SK-N-SH (cell line): Measurements from ENCODE around the gene NELFA. TPM values are rescaled to one million over a fixed set of nuclear protein-coding genes. Genes with fewer than 3 reads are reported as not detected.

Experiments used
- CTCF ChIA-PET: fragments of 300-600, 350-600 bp; formaldehyde crosslinking; extraction: SDS; loops from one replicate; lab custom pipeline; 2021; lab: Yijun Ruan, JAX
- POLR2A ChIA-PET: fragments of 350-600 bp; sonication (Branson Sonifier 250); formaldehyde crosslinking; extraction: SDS; loops from one replicate; lab custom pipeline; 2020; ENCODE audit warnings: antibody characterized with exemption, inconsistent platforms; lab: Yijun Ruan, JAX
- DNase-seq: peaks from one replicate; pipeline ENCODE4 v3.0.0; 2012
- H2AFZ ChIP-seq: fragments of 200-600 bp; sonication (generic); 2 replicates; pipeline ENCODE4 v1.8.1; 2016; ENCODE audit warnings: antibody characterized with exemption, mild to moderate bottlenecking, low read depth
- H3F3A ChIP-seq: fragments of 200-600 bp; sonication (generic); replicated peaks from 2 replicates; pipeline ENCODE3; 2016; ENCODE audit warnings: antibody characterized with exemption, mild to moderate bottlenecking; ENCODE audit not compliant: insufficient read depth
- H3K27ac ChIP-seq, 2 experiments: fragments of 200-500 bp in 1 of 2; fragments of 200-600 bp in 1 of 2; sonication (Bioruptor generic) in 1 of 2; sonication (generic), shearing (Covaris generic) in 1 of 2; 2 replicates each; pipeline versions ENCODE4 v1.5.1 to v1.6.1; 2014 to 2016; ENCODE audit warnings: low read depth in 2 of 2, inconsistent platforms in 1 of 2, low read length in 1 of 2, mild to moderate bottlenecking in 1 of 2, mixed read lengths in 1 of 2
- H3K27me3 ChIP-seq: fragments of 200-600 bp; sonication (generic), shearing (Covaris generic); 2 replicates; pipeline ENCODE4 v1.6.1; 2016; ENCODE audit warnings: mixed run types; ENCODE audit not compliant: insufficient read depth
- H3K36me3 ChIP-seq, 2 experiments: fragments of 200-500 bp in 1 of 2; fragments of 200-600 bp in 1 of 2; sonication (Bioruptor generic) in 1 of 2; sonication (generic) in 1 of 2; replicated peaks in 1 of 2; 2 replicates each; pipeline versions ENCODE3 to v1.5.1; 2014 to 2016; ENCODE audit warnings: low read length in 1 of 2, mild to moderate bottlenecking in 1 of 2; ENCODE audit not compliant: insufficient read depth in 2 of 2, control insufficient read depth in 1 of 2
- H3K4me1 ChIP-seq, 2 experiments: fragments of 200-500 bp in 1 of 2; fragments of 200-600 bp in 1 of 2; sonication (Bioruptor generic) in 1 of 2; sonication (generic), shearing (Covaris generic) in 1 of 2; 2 replicates each; pipeline versions ENCODE4 v1.5.1 to v1.6.1; 2014 to 2016; ENCODE audit warnings: low read depth in 1 of 2, low read length in 1 of 2, mixed run types in 1 of 2; ENCODE audit not compliant: insufficient read depth in 2 of 2, control insufficient read depth in 1 of 2
- H3K4me2 ChIP-seq: fragments of 200-600 bp; sonication (generic), shearing (Covaris generic); 2 replicates; pipeline ENCODE4 v1.6.1; 2017; ENCODE audit warnings: mixed run types
- H3K4me3 ChIP-seq, 2 experiments: fragments of 200-500 bp in 1 of 2; fragments of 200-600 bp in 1 of 2; sonication (Bioruptor generic) in 1 of 2; sonication (generic), shearing (Covaris generic) in 1 of 2; 2 replicates each; pipeline versions ENCODE4 v1.5.1 to v1.8.1; 2014 to 2016; ENCODE audit warnings: low read depth in 2 of 2, inconsistent platforms in 1 of 2, low read length in 1 of 2, mild to moderate bottlenecking in 1 of 2, mixed read lengths in 1 of 2, moderate library complexity in 1 of 2
- H3K79me2 ChIP-seq: fragments of 200-600 bp; sonication (generic); 2 replicates; pipeline ENCODE4 v1.8.1; 2017; ENCODE audit warnings: mild to moderate bottlenecking; ENCODE audit not compliant: insufficient read depth
- H3K9ac ChIP-seq: fragments of 200-600 bp; sonication (generic); 2 replicates; pipeline ENCODE4 v1.6.1; 2017; ENCODE audit warnings: mixed run types
- H3K9me2 ChIP-seq: fragments of 200-600 bp; sonication (generic); 2 replicates; pipeline ENCODE4 v1.6.1; 2017; ENCODE audit warnings: mixed run types
- H3K9me3 ChIP-seq: fragments of 200-600 bp; sonication (generic); 2 replicates; pipeline ENCODE4 v1.6.1; 2017; ENCODE audit warnings: mixed run types, mild to moderate bottlenecking, moderate library complexity
- H4K20me1 ChIP-seq: fragments of 200-600 bp; sonication (generic); 2 replicates; pipeline ENCODE4 v1.6.1; 2017; ENCODE audit warnings: mild to moderate bottlenecking, mixed run types; ENCODE audit not compliant: insufficient read depth
- ELF1 ChIP-seq: IDR thresholded peaks from 2 replicates; pipeline ENCODE4 v1.4.0; 2012
- EP300 ChIP-seq, 2 experiments: IDR thresholded peaks; 2 replicates each; pipeline versions ENCODE4 v1.4.0 to v1.6.1; 2012; ENCODE audit warnings: borderline replicate concordance in 1 of 2, low read depth in 1 of 2, low read length in 1 of 2
- EZH2phosphoT487 ChIP-seq: fragments of 200-600 bp; sonication (generic); IDR thresholded peaks from 2 replicates; pipeline ENCODE4 v1.6.1; 2017; ENCODE audit warnings: low read depth, mixed run types, mild to moderate bottlenecking, antibody characterized with exemption, moderate library complexity, borderline replicate concordance
- GABPA ChIP-seq: IDR thresholded peaks from 2 replicates; pipeline ENCODE4 v1.4.0; 2012; ENCODE audit warnings: low read depth, mild to moderate bottlenecking
- GATA2 ChIP-seq: sonication (generic); formaldehyde crosslinking; IDR thresholded peaks from 2 replicates; pipeline ENCODE4 v1.5.0; 2020; ENCODE audit warnings: mild to moderate bottlenecking, missing genetic modification reagents
- JUND ChIP-seq: IDR thresholded peaks from 2 replicates; pipeline ENCODE4 v1.4.0; 2012
- POLR2AphosphoS5 ChIP-seq: IDR thresholded peaks from 2 replicates; pipeline ENCODE4 v1.6.1; 2012; ENCODE audit warnings: low read depth, low read length
- RAD21 ChIP-seq: IDR thresholded peaks from 2 replicates; pipeline ENCODE4 v1.6.1; 2012; ENCODE audit warnings: mild to moderate bottlenecking, low read length
- RFX5 ChIP-seq: IDR thresholded peaks from 2 replicates; pipeline ENCODE4 v1.6.1; 2012; ENCODE audit warnings: mild to moderate bottlenecking, improper control_type of control experiment, low read length
- RXRA ChIP-seq: IDR thresholded peaks from 2 replicates; pipeline ENCODE4 v1.4.0; 2012; ENCODE audit warnings: low read depth, mild to moderate bottlenecking, borderline replicate concordance
- SMC3 ChIP-seq: IDR thresholded peaks from 2 replicates; pipeline ENCODE4 v1.6.1; 2012; ENCODE audit warnings: low read depth, low read length, improper control_type of control experiment
- TAF1 ChIP-seq: IDR thresholded peaks from 2 replicates; pipeline ENCODE4 v1.6.1; 2012; ENCODE audit warnings: low read depth, mild to moderate bottlenecking, low read length, moderate library complexity, borderline replicate concordance
- TEAD4 ChIP-seq: IDR thresholded peaks from 2 replicates; pipeline ENCODE4 v1.4.0; 2012; ENCODE audit warnings: mild to moderate bottlenecking, borderline replicate concordance; ENCODE audit not compliant: insufficient read depth
- YY1 ChIP-seq: IDR thresholded peaks from 2 replicates; pipeline ENCODE4 v1.4.0; 2012; ENCODE audit warnings: low read depth, mild to moderate bottlenecking
- WGBS: methylation state at CpG from one replicate; pipeline ENCODE4 v1.1.6; 2017; ENCODE audit warnings: low lambda C conversion rate; 5-methylcytosine and 5-hydroxymethylcytosine counted together
- polyA plus RNA-seq, 3 experiments: library from polyadenylated mRNA; depleted of rRNA; stranded (reverse); fragments of >200 nt; gene quantifications; 2 replicates each; pipeline ENCODE4 v1.2.3, GENCODE V29; 2012
- TF ChIP-seq, protein P1 (sequence below): IDR thresholded peaks from 2 replicates; pipeline ENCODE4 v1.4.0; 2012; ENCODE audit warnings: low read depth
- TF ChIP-seq, protein P2 (sequence below): IDR thresholded peaks from 2 replicates; pipeline ENCODE4 v1.4.0; 2012; ENCODE audit warnings: low read depth, borderline replicate concordance
- TF ChIP-seq, protein P3 (sequence below): IDR thresholded peaks from 2 replicates; pipeline ENCODE4; 2012

The NELFA gene
- polyA plus RNA-seq, 1 of the 3 experiments (the other 2 are of a cell fraction), result 26.8 TPM

- no peak overlapping the region for H3K9ac ChIP-seq
- 83% methylated on average over 15 of the region's 28 CpGs for WGBS
- no peak overlapping the region for H3K4me3 ChIP-seq
- H2AFZ ChIP-seq, result no peak overlapping the region
- POLR2A ChIA-PET, result interaction anchor here (0.7 kb wide), 1 partner anchor 13 kb away, joined by 3 read pairs; no protein-coding TSS in a partner anchor
- TF ChIP-seq GATA2 (CRISPR knock-in tag), result no peak
- TF ChIP-seq RAD21, result no peak
- no peak for TF ChIP-seq RXRA
- TF ChIP-seq RFX5, result no peak
- no peak for TF ChIP-seq TAF1
- TF ChIP-seq, protein P1, sequence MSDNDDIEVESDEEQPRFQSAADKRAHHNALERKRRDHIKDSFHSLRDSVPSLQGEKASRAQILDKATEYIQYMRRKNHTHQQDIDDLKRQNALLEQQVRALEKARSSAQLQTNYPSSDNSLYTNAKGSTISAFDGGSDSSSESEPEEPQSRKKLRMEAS, result no peak
- TF ChIP-seq, protein P2, sequence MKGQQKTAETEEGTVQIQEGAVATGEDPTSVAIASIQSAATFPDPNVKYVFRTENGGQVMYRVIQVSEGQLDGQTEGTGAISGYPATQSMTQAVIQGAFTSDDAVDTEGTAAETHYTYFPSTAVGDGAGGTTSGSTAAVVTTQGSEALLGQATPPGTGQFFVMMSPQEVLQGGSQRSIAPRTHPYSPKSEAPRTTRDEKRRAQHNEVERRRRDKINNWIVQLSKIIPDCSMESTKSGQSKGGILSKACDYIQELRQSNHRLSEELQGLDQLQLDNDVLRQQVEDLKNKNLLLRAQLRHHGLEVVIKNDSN, result no peak
- no peak for TF ChIP-seq TEAD4
- TF ChIP-seq SMC3, result no peak
- no peak overlapping the region for H3K4me2 ChIP-seq
- H3K79me2 ChIP-seq, result peaks cover 5% of the 10 kb centered on the region; the same call in 1 of the 2 replicates
- H3K9me2 ChIP-seq, result no peaks in the 10 kb centered on the region
- CTCF ChIA-PET, result no interaction called here
- no peak overlapping the region for H3K27ac ChIP-seq
- peaks cover 8% of the 10 kb centered on the region; the same call in 1 of the 2 replicates for H4K20me1 ChIP-seq
- H3K36me3 ChIP-seq, result no peaks in the 10 kb centered on the region
- no peaks in the 10 kb centered on the region for H3K27me3 ChIP-seq
- no peaks in the 10 kb centered on the region for H3K9me3 ChIP-seq
- DNase-seq, result peak; percentile 56
- H3K4me1 ChIP-seq, result peaks cover 0 to 7% of the 10 kb centered on the region in 2 experiments; a peak in 1 of 4 replicates
- H3F3A ChIP-seq, result peaks cover 8% of the 10 kb centered on the region
Measured at GRCh38 chr4:2046031-2046961, 37.5 kb upstream of the NELFA start.

DNA sequence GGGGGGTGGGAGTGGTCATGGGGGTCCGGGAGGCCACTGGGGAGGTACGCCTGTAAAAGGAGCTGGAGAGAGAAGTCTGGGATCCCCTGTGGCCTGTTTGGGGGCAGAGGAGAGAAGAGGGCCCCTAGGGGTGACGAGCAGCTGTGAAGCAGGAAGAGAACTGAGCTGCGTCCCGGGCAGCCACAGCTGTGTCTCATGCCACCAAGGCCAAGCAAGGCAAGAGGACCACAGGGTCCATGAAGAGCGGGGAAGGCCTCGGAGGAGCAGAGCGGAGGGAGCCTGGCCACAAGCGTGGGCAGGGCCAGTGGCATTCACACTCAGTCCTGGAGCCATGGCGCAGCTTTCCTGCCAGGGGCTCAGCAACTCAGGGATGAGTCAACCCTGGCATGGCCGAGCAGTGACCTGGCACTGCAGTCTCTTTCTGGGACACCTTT is 36.8 kb upstream of the NELFA start:
- Histone ChIP-seq H4K20me1 (peaks cover 8% of the 10 kb centered on the region; the same call in 1 of the 2 replicates), H3K4me2 (no peak overlapping the region), H3F3A (peaks cover 8% of the 10 kb centered on the region), H3K9me3 (no peaks in the 10 kb centered on the region), H3K4me3 (no peak overlapping the region), H3K9me2 (no peaks in the 10 kb centered on the region), H3K27me3 (no peaks in the 10 kb centered on the region), H3K79me2 (peaks cover 5% of the 10 kb centered on the region; the same call in 1 of the 2 replicates), H3K9ac (no peak overlapping the region), H3K36me3 (no peaks in the 10 kb centered on the region), H2AFZ (no peak overlapping the region), H3K4me1 (peaks cover 0 to 7% of the 10 kb centered on the region in 2 experiments; a peak in 1 of 4 replicates), H3K27ac (no peak overlapping the region)
- CTCF ChIA-PET, result interaction anchor here (1.1 kb wide), 1 partner anchor 11 kb away, joined by 3 read pairs; no protein-coding TSS in a partner anchor
- DNase-seq, result no peak
- POLR2A ChIA-PET, result interaction anchor here (0.7 kb wide), 1 partner anchor 14 kb away, joined by 3 read pairs; no protein-coding TSS in a partner anchor
- TF ChIP-seq GABPA (no peak), YY1 (no peak), JUND (no peak), EZH2phosphoT487 (no peak), ELF1 (no peak), POLR2AphosphoS5 (no peak), EP300 (IDR thresholded peaks at IDR 0.05; ENCODE audit: borderline replicate concordance in 1 of 2, low read depth in 1 of 2, low read length in 1 of 2) (no peak), RXRA (no peak)
- TF ChIP-seq, protein P2, result no peak
- TF ChIP-seq, protein P3, sequence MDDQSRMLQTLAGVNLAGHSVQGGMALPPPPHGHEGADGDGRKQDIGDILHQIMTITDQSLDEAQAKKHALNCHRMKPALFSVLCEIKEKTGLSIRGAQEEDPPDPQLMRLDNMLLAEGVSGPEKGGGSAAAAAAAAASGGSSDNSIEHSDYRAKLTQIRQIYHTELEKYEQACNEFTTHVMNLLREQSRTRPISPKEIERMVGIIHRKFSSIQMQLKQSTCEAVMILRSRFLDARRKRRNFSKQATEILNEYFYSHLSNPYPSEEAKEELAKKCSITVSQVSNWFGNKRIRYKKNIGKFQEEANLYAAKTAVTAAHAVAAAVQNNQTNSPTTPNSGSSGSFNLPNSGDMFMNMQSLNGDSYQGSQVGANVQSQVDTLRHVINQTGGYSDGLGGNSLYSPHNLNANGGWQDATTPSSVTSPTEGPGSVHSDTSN, result no peak
- 87% methylated on average over 11 of the region's 11 CpGs for WGBS
